Measurements from ENCODE around the gene DGAT2L6.
A peak's percentile ranks its signal among the peaks of the same experiment; 100 is the strongest.
"Not testable (repeated sequence)": the region's sequence is repeated elsewhere in the genome, so short reads cannot be mapped to it uniquely, and the experiment has no call there.

DGAT2L6 gene

DNA sequence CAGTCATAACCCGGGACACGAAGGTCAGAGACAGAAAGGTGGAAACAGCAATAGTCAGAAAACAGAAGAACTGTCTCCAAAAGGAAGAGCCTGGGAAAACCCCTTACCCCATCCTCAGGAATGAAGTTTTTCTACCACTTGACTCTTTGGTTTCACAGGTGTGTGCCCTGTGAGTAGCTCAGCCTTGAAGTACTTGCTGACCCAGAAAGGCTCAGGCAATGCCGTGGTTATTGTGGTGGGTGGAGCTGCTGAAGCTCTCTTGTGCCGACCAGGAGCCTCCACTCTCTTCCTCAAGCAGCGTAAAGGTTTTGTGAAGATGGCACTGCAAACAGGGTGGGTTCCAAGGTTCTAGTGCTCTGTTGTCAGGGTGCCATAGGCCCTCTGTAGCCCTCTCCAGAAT, 24.4 kb downstream of the DGAT2L6 start:
- FAIRE-seq = no peak

DNA sequence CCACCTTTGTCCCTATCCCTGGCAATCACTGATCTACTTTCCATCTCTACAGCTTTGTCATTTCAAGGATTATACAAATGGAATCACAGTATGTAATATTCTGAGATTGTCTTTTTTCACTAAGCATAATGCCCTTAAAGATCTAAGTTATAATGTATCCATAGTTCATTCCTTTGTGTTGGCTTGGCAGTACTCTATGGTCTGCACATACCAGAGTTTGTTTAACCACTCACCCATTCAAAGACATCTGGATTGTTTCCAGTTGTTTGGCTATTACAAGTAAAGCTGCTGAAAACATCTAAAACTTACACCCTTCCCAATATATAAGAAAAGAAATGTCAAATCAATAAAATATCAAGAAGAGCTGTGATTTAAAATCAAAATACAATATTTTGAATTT, 31.2 kb downstream of the DGAT2L6 start:
- FAIRE-seq = no peak

DNA sequence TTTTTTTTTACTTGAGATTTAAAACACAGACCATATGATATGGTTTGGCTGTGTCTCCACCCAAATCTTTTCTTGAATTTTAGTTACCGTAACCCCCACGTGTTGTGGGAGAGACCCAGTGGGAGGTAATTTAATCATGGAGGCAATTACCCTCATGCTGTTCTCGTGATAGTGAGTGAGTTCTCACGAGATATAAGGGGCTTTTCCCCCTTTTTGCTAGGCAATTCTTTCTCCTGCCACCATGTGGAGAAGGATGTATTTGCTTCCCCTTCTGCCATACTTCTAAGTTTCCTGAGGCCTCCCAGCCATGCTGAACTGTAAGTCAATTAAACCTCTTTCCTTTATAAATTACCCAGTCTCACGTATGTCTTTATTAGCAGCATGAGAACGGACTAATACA, 32.3 kb downstream of the DGAT2L6 start:
- FAIRE-seq = not testable (repeated sequence)

DNA sequence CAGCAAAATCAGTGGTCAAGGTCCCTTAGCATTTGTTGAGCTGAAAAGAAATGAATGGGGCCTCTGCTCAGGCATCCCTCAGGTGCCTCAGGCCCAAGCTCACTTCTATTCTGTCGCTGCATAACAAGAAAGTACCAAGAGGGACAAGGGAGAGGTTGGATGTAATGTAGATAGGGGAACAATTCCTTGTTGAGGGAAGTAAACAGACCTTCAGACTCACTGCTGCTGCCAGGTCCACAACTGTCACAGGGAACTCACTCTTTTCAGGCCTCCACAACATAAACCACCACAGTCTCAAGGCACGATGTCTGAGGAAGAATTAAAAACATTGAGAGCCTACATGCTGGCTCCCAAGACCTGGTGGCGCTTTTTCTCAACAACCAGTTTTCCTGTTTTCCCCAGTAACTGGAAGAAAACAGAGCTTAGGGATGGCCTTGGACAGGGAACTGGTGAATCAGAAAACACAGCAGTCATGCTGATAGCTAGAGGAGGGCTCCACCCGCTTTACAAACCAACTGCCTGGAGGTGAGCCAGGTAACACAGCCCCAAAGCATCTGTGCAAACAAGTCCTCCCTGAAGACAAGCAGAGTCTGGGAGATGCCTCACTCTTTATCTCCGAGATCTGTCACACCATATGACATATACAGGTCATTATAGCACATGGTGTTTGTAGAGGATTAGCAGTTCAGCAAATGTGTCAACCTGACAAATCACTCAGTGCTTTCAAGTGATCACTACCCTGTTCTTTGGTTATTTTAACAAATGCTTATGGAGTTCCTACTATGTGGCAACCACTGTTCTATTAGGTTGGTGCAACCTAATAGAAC, 42.9 kb downstream of the DGAT2L6 start:
- FAIRE-seq = peak; percentile 93

DNA sequence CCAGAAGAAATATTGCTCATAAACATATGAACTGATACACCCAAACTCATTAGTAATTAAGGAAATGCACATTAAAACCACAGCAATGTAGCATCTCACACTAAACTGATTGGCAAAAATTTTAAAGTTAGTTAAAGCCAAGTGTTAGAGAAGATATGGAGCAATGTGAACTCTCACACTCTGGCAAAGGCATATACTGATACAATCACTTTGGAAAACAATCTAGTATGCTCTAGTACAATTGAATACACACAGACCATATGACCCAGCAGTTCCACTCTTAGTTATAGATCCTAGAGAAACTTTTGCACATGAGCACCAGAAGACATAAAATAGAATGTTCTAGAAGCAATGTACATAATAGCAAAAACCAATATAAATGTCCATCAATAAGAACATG, 48.8 kb downstream of the DGAT2L6 start:
- no peak for FAIRE-seq

DNA sequence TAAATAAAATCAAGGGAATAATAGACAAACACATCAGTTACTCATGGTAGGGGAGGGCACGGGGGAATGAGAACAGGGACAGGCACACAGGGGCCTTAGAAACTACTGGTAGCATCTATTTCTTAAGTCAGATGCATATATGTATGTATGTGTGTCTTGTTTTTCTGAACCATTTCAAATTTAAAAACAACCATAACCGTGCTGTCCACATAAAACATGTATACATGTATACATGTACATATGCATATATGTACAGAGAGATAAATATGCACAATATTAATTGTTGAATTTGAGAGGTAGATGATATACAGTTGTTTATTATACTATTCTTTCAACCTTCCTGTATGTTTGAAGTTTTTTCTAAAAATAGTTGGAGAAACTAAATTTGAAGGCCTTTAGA, 49.4 kb downstream of the DGAT2L6 start:
- no peak for FAIRE-seq

DNA sequence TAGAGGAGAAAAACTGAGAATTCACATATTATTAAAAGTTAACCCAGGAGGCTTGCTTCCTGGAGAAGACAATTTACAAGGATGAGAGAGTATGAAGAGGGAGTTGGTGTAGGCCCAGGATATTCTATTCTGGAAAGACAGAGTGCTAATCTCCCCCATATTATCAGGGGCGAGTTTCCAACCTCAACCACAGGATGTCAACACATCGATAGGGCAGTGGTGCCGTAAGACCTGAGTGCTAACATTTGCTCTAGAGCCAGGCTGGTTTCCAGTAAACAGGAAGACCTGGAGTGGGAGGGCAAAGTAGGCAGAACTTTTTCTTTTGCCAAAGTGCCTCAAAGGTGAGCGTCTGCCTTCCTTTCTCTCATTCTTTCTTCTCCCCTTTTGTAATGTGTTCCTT, 54.4 kb downstream of the DGAT2L6 start:
- no peak for FAIRE-seq

DNA sequence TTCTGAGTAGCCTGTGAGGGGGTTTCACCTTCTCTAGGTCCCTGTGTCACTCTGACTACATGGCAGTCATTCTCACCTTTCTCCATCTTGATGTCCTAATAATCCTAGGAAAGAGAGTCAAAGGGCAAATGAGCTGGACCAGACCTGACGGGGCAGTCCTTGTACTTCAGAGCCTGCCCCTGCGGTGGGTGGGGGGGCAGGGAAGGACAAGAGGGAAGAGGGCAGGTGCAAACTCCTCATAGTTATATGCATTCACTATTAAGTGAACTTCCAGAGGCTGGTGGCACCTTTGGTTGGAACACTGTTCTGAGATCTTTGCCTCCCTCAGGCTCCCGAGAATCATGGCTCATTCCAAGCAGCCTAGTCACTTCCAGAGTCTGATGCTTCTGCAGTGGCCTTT, 57.1 kb downstream of the DGAT2L6 start, which contains the start of gene AWAT1:
AWAT1 (plus strand) TSS at position 301 of the 400 bp plus-strand sequence; CDS start at position 342, 41 bp downstream.
- no peak for FAIRE-seq

DNA sequence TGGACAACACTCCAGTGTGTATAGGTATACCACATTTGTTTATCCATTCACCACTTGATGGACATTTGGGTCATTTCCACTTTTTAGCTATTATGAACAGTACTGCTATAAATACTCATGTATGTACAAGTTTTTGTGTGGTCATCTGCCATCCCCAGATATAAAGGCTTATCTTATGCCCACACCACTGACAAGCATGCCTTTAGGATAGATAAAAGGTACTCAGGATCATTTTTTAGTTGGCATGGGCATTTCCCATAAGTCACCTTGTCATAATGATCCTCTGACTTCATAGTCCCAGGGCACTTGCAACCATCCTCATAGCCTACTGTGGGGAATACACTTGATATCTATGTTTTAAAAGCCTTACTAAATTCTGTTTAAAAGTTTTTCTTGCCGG, 63.5 kb downstream of the DGAT2L6 start:
- FAIRE-seq = no peak

DNA sequence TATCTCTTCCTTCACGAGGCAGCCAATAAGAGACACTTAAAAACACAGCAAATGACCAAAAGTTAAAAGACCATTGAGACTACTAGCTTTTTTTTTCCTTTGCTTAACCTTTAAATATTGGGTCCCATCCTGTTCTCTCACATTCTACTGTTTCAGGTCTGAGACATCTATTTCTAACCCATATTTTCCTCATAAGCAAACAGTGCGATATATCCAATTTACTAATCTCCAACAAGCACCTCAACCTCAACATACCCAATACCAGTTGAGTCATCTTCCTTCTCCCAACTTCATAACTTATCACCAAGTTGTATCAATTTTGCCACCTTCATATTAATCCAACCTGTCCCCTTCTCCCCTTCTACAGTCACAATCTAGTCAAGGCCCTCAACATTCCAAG, 64.2 kb downstream of the DGAT2L6 start:
- no peak for FAIRE-seq

DNA sequence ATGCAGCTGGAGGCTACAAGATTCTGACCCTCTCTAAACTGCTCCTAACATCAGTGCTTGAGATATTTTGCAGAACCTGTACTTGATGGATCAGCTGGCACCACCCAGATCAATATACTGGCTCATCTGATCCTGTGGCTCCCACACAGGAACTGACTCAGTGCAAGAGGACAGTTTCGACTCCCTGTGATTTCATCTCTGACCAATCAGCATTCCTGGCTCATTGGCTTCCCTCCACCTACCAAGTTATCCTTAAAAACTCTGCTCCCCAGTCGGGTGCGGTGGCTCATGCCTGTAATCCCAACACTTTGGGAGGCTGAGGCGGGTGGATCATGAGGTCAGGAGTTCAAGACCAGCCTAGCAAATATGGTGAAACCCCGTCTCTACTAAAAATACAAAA, 66.3 kb downstream of the DGAT2L6 start:
- FAIRE-seq = not testable (repeated sequence)

DNA sequence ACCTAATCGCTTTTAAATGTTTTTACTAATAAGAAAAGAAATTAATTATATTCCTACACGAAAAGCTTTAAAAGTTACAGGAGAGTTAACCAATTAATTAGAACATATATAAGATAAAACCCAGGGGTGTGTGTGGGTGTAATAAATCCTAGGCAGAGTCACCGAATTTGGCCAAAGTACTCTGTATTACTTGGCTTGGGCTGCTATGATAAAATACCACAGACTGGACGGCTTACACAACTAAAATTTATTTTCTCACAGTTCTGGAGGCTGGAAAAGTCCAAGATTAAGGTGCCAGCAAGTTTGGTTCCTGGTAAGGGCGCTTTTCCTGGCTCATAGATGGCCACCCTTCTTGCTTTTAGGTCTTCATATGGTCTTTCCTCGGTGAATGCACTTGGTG, 67.6 kb downstream of the DGAT2L6 start:
- FAIRE-seq = peak; percentile 85

DNA sequence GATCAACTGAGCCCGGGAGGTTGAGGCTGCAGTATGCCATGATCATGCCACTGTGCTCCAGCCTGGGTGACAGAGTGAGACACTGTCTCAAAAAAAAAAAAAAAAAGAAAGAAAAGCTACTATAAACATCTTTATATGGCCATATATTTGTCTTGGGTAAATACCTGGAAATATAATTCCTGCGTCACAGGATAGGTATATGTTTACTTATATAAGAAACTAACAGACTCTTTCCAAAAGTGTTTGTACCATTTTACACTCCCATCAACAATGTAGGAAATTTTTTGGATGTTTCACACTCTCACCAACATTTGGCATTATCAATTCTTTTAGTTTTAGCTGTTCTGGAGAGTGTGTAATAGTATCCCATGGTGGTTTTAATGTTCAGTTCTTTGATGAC, 70.0 kb downstream of the DGAT2L6 start:
- FAIRE-seq = no peak

DNA sequence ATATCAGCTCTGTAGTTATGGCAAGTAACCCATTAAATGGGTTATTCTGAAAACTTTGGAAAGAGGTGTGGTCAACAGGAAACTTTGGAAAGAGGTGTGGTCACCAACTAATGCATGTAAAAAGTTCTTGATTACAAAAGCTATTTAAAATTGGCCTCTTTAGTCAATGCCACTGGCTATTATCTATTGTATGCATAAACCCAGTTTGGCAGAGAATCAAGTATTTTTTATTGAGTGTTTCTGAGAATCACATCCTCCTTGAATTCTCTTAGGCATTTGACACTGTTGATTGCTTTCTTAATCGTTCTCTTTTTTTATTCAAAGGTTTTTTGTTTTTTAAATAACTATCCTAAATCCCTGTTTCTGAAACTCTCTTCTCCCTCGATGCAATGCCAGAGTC, 75.2 kb downstream of the DGAT2L6 start:
- no peak for FAIRE-seq

DNA sequence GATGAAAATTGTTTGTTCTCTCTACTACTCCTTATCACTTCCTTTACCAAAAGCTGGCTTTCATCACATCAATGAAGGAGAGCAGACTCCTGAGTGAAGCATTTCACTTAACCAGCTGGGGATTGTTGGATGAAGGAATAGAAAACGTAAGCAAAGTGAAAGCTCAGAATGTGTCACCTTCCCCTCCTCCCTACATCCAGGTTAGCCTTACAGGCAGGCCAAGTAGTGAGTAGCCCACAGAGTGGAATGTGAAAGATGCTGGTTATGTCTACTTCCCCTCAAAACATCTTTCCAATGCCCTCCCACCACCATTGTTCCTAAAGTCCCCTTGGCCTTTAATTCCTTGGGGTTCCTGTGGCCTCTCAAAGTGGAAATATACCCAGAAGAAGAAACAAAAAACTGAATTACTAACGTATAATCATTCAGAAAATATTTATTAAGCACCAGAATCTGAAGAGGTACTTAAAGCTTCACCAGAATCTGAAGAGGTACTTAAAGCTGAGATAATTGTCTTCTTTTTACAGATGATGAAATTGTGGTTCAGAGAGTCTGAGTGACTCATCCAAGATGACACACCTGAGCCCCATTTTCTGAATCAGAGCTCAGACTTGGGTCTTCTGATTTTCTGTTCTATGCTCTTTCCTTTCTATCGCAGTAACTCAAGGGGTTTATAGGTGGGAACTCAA, 76.2 kb downstream of the DGAT2L6 start:
- FAIRE-seq = no peak

DNA sequence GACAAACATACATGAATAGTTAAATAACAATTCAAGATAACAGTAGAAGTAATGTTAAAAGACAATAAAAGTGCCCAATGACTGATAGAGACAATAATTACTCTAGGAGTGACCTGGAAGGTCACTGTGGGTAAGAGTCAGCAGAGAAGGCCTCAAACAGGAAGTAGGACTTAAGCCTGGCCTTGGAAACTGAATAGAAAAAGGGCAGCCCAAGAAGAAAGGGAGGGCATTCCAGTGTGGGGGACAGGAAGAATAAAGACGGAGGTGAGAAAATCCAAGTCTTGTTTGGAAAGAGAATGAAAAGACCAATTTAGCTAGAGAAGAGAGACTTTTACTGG, 76.7 kb downstream of the DGAT2L6 start:
- no peak for FAIRE-seq

DNA sequence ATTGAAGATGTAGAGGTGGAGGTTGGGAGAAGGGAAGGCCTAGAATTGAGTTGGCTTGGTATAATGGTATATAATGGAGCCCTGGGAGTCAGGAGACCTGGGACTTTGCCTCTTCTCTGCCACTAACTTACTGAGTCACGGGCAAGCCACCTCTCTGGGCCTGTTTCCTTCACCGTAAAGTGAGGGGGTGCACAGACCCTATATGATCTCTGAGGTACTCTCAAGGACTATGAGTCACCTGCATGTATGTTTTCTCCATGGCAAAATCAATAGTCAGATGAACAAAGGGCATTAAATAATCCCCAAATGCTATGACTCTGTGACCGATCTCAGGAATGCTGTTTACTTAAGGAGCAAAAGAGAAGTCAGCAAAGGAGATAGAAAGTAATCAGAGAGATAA, 77.6 kb downstream of the DGAT2L6 start:
- FAIRE-seq = no peak
